ENCODE measurements around the gene CNTNAP5. TPM values are rescaled to one million over a fixed set of nuclear protein-coding genes. Genes with fewer than 3 reads are reported as not detected.

Gene CNTNAP5
- total RNA-seq, 1 donor from 2014 or later, result 22.0 TPM

GRCh38 chr2:124523096-124523495, 498.0 kb downstream of the CNTNAP5 start:
- peaks cover 13% of the 10 kb centered on the region for H3K4me1 Mint-ChIP-seq (ENCODE audit: low read depth, unreplicated experiment)
- no peaks in the 10 kb centered on the region for H3K36me3 Mint-ChIP-seq (ENCODE audit: unreplicated experiment)
- no peaks in the 10 kb centered on the region for H3K9me3 Mint-ChIP-seq (ENCODE audit: unreplicated experiment)
- no peak overlapping the region for H3K27ac Mint-ChIP-seq (ENCODE audit: unreplicated experiment)
- no peak for DNase-seq
- H3K4me3 Mint-ChIP-seq (ENCODE audit: unreplicated experiment), result no peak overlapping the region
- peaks cover 5% of the 10 kb centered on the region for H3K27me3 Mint-ChIP-seq (ENCODE audit: unreplicated experiment)
- TF ChIP-seq, protein P1, sequence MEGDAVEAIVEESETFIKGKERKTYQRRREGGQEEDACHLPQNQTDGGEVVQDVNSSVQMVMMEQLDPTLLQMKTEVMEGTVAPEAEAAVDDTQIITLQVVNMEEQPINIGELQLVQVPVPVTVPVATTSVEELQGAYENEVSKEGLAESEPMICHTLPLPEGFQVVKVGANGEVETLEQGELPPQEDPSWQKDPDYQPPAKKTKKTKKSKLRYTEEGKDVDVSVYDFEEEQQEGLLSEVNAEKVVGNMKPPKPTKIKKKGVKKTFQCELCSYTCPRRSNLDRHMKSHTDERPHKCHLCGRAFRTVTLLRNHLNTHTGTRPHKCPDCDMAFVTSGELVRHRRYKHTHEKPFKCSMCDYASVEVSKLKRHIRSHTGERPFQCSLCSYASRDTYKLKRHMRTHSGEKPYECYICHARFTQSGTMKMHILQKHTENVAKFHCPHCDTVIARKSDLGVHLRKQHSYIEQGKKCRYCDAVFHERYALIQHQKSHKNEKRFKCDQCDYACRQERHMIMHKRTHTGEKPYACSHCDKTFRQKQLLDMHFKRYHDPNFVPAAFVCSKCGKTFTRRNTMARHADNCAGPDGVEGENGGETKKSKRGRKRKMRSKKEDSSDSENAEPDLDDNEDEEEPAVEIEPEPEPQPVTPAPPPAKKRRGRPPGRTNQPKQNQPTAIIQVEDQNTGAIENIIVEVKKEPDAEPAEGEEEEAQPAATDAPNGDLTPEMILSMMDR (IDR thresholded peaks at IDR 0.05; ENCODE audit: partially characterized antibody, unreplicated experiment), result no peak

DNA sequence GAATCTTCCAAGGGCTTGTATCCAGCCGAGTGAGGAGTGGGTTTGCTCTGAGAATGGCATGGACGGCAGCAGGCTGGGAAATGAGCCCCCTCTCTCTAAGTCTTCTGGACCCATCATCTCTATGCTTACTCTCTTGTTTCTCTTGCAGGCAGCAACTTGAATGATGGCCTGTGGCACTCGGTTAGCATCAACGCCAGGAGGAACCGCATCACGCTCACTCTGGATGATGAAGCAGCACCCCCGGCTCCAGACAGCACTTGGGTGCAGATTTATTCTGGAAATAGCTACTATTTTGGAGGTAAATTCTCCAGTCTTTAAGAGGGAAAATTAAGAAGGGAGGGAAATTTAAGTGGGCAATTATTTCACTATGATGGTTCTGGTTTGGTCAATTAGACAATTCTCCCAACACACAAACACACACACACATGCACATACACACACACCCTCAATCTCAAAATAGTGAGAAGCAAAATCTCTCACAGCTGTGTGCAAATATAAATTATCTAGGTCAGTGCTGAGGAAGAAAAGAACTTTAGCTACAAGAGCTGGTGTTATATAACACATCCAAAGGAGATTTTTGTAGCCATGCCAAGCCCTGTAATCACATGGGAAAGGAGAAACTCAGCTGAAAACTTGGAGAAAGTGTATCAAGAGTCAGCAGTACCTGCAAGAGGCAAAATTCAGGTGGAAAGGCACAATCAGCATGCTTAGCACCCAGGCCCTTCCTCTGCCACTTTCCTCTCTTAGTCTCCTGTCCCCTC, 499.2 kb downstream of the CNTNAP5 start:
- no peaks in the 10 kb centered on the region for H3K9me3 Mint-ChIP-seq (ENCODE audit: unreplicated experiment)
- H3K4me3 Mint-ChIP-seq (ENCODE audit: unreplicated experiment), result no peak overlapping the region
- H3K27me3 Mint-ChIP-seq (ENCODE audit: unreplicated experiment), result peaks cover 5% of the 10 kb centered on the region
- TF ChIP-seq, protein P1 (IDR thresholded peaks at IDR 0.05; ENCODE audit: partially characterized antibody, unreplicated experiment), result no peak
- no peak overlapping the region for H3K27ac Mint-ChIP-seq (ENCODE audit: unreplicated experiment)
- H3K36me3 Mint-ChIP-seq (ENCODE audit: unreplicated experiment), result no peaks in the 10 kb centered on the region
- no peak for DNase-seq
- H3K4me1 Mint-ChIP-seq (ENCODE audit: low read depth, unreplicated experiment), result peaks cover 14% of the 10 kb centered on the region

GRCh38 chr2:124526221-124526620, 501.1 kb downstream of the CNTNAP5 start:
- H3K9me3 Mint-ChIP-seq (ENCODE audit: unreplicated experiment), result no peaks in the 10 kb centered on the region
- no peak overlapping the region for H3K27ac Mint-ChIP-seq (ENCODE audit: unreplicated experiment)
- H3K4me1 Mint-ChIP-seq (ENCODE audit: low read depth, unreplicated experiment), result peaks cover 14% of the 10 kb centered on the region
- H3K36me3 Mint-ChIP-seq (ENCODE audit: unreplicated experiment), result no peaks in the 10 kb centered on the region
- no peak overlapping the region for H3K4me3 Mint-ChIP-seq (ENCODE audit: unreplicated experiment)
- peaks cover 5% of the 10 kb centered on the region for H3K27me3 Mint-ChIP-seq (ENCODE audit: unreplicated experiment)
- no peak for DNase-seq
- TF ChIP-seq, protein P1 (IDR thresholded peaks at IDR 0.05; ENCODE audit: partially characterized antibody, unreplicated experiment), result no peak

DNA sequence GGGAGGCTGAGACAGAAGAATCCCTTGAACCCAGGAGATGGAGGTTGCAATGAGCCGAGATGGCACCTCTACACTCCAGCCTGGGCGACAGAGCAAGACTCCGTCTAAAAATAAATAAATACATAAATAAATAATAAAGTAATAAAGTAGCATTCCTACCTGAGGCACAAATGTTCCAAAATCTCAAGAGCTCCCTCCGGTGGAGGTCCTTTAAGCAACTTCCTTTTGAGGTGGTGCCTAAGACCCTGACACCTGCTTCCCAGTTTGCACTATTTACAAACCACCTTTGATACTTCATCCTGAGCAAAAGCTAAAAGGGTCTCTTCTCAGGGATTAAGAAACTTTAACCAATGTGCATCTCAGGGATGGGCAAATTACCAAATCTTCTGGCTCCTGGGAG, 505.1 kb downstream of the CNTNAP5 start:
- no peaks in the 10 kb centered on the region for H3K36me3 Mint-ChIP-seq (ENCODE audit: unreplicated experiment)
- TF ChIP-seq, protein P1 (IDR thresholded peaks at IDR 0.05; ENCODE audit: partially characterized antibody, unreplicated experiment), result no peak

GRCh38 chr2:124533226-124533954, 508.3 kb downstream of the CNTNAP5 start:
- H3K4me3 Mint-ChIP-seq (ENCODE audit: unreplicated experiment), result no peak overlapping the region
- H3K36me3 Mint-ChIP-seq (ENCODE audit: unreplicated experiment), result no peaks in the 10 kb centered on the region
- H3K4me1 Mint-ChIP-seq (ENCODE audit: low read depth, unreplicated experiment), result no peaks in the 10 kb centered on the region
- no peaks in the 10 kb centered on the region for H3K27me3 Mint-ChIP-seq (ENCODE audit: unreplicated experiment)
- TF ChIP-seq, protein P1 (IDR thresholded peaks at IDR 0.05; ENCODE audit: partially characterized antibody, unreplicated experiment), result no peak
- H3K27ac Mint-ChIP-seq (ENCODE audit: unreplicated experiment), result no peak overlapping the region
- no peaks in the 10 kb centered on the region for H3K9me3 Mint-ChIP-seq (ENCODE audit: unreplicated experiment)
- no peak for DNase-seq

More for the DNA sequence above, 505.1 kb downstream of the CNTNAP5 start:
- no peaks in the 10 kb centered on the region for H3K9me3 Mint-ChIP-seq (ENCODE audit: unreplicated experiment)
- H3K4me3 Mint-ChIP-seq (ENCODE audit: unreplicated experiment), result no peak overlapping the region
- H3K4me1 Mint-ChIP-seq (ENCODE audit: low read depth, unreplicated experiment), result peaks cover 13% of the 10 kb centered on the region
- H3K27ac Mint-ChIP-seq (ENCODE audit: unreplicated experiment), result no peak overlapping the region
- H3K27me3 Mint-ChIP-seq (ENCODE audit: unreplicated experiment), result no peaks in the 10 kb centered on the region
- no peak for DNase-seq
